ENCODE results near the gene PMM2. TPM values are rescaled to one million over a fixed set of nuclear protein-coding genes. Genes with fewer than 3 reads are reported as not detected.

PMM2 gene
- total and polyA plus RNA-seq, 2 experiments from 2014 or later: 38.2 to 60.4 TPM

DNA sequence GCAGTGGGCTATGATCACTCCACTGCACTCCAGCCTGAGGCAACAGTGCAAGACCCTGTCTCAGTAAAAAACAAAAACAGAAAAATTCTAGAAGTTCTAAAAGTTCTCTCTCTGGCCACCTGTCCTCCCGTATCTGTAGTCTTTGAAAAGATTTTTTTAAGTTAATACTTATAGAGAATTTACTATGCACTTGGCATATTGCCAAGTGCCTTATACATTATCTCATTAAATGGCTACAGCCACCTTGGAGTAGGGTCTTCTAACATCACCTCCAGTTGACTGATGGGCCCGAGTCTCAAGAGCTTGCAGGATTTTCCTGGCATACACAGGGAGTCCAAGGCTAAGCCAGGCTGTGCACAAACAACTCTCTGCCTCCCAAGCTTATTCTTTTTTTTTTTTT is 44.9 kb upstream of the PMM2 start (continued):
- TF ChIP-seq, protein P1, sequence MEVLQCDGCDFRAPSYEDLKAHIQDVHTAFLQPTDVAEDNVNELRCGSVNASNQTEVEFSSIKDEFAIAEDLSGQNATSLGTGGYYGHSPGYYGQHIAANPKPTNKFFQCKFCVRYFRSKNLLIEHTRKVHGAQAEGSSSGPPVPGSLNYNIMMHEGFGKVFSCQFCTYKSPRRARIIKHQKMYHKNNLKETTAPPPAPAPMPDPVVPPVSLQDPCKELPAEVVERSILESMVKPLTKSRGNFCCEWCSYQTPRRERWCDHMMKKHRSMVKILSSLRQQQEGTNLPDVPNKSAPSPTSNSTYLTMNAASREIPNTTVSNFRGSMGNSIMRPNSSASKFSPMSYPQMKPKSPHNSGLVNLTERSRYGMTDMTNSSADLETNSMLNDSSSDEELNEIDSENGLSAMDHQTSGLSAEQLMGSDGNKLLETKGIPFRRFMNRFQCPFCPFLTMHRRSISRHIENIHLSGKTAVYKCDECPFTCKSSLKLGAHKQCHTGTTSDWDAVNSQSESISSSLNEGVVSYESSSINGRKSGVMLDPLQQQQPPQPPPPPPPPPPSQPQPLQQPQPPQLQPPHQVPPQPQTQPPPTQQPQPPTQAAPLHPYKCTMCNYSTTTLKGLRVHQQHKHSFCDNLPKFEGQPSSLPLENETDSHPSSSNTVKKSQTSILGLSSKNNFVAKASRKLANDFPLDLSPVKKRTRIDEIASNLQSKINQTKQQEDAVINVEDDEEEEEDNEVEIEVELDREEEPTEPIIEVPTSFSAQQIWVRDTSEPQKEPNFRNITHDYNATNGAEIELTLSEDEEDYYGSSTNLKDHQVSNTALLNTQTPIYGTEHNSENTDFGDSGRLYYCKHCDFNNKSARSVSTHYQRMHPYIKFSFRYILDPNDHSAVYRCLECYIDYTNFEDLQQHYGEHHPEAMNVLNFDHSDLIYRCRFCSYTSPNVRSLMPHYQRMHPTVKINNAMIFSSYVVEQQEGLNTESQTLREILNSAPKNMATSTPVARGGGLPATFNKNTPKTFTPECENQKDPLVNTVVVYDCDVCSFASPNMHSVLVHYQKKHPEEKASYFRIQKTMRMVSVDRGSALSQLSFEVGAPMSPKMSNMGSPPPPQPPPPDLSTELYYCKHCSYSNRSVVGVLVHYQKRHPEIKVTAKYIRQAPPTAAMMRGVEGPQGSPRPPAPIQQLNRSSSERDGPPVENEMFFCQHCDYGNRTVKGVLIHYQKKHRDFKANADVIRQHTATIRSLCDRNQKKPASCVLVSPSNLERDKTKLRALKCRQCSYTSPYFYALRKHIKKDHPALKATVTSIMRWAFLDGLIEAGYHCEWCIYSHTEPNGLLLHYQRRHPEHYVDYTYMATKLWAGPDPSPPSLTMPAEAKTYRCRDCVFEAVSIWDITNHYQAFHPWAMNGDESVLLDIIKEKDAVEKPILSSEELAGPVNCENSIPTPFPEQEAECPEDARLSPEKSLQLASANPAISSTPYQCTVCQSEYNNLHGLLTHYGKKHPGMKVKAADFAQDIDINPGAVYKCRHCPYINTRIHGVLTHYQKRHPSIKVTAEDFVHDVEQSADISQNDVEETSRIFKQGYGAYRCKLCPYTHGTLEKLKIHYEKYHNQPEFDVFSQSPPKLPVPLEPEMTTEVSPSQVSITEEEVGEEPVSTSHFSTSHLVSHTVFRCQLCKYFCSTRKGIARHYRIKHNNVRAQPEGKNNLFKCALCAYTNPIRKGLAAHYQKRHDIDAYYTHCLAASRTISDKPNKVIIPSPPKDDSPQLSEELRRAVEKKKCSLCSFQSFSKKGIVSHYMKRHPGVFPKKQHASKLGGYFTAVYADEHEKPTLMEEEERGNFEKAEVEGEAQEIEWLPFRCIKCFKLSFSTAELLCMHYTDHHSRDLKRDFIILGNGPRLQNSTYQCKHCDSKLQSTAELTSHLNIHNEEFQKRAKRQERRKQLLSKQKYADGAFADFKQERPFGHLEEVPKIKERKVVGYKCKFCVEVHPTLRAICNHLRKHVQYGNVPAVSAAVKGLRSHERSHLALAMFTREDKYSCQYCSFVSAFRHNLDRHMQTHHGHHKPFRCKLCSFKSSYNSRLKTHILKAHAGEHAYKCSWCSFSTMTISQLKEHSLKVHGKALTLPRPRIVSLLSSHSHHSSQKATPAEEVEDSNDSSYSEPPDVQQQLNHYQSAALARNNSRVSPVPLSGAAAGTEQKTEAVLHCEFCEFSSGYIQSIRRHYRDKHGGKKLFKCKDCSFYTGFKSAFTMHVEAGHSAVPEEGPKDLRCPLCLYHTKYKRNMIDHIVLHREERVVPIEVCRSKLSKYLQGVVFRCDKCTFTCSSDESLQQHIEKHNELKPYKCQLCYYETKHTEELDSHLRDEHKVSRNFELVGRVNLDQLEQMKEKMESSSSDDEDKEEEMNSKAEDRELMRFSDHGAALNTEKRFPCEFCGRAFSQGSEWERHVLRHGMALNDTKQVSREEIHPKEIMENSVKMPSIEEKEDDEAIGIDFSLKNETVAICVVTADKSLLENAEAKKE (CRISPR knock-in tag; IDR thresholded peaks at IDR 0.05): no peak
- TF ChIP-seq, protein P2, sequence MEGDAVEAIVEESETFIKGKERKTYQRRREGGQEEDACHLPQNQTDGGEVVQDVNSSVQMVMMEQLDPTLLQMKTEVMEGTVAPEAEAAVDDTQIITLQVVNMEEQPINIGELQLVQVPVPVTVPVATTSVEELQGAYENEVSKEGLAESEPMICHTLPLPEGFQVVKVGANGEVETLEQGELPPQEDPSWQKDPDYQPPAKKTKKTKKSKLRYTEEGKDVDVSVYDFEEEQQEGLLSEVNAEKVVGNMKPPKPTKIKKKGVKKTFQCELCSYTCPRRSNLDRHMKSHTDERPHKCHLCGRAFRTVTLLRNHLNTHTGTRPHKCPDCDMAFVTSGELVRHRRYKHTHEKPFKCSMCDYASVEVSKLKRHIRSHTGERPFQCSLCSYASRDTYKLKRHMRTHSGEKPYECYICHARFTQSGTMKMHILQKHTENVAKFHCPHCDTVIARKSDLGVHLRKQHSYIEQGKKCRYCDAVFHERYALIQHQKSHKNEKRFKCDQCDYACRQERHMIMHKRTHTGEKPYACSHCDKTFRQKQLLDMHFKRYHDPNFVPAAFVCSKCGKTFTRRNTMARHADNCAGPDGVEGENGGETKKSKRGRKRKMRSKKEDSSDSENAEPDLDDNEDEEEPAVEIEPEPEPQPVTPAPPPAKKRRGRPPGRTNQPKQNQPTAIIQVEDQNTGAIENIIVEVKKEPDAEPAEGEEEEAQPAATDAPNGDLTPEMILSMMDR (conservative IDR thresholded peaks at IDR 0.05; ENCODE audit: low read depth in 2 of 2): no peak
- TF ChIP-seq ZNF331 (CRISPR knock-in tag; IDR thresholded peaks at IDR 0.05; ENCODE audit: low read depth) (no peak), STAT1 (IDR thresholded peaks at IDR 0.05; ENCODE audit: unreplicated experiment) (no peak)

DNA sequence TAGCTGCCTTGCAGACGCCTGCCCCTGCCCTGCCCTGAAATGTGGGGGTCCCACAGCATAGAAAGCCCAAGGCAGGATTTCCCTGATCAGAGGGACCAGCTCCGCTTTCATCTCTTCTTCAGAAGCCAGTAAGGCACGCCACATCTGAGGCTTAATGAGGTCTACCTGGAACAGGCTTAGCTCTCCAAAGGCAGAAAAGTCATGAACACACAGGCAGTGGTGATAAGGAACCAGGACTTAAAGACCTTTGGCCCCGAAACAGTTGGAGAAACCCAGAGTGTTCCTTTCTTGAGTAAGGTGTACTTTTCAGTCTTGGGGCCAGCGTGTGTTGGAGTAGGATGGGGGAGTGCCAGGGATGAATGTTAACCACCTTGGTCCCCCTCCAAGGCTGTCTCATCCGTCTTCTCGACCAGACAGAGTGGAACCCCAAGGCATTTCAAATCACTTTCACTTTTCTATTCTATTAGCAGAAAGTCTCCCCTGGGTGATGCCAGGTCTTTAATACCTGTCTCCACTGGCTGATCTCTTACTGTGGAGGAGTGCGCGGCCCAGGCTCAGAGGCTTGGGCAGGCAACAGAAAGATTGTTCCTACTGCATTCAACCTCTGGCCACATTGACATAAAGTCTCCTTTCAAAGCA is 44.1 kb upstream of the PMM2 start:
- no peaks in the 10 kb centered on the region for H3K27me3 ChIP-seq (ENCODE audit: insufficient read depth)
- H3F3A ChIP-seq (replicated peaks; ENCODE audit: low read depth): no peaks in the 10 kb centered on the region
- no peak overlapping the region for H3K4me3 ChIP-seq
- no peaks in the 10 kb centered on the region for H3K36me3 Mint-ChIP-seq (ENCODE audit: low read depth)
- no peak overlapping the region for H3K4me3 Mint-ChIP-seq
- no peaks in the 10 kb centered on the region for H3K36me3 ChIP-seq (ENCODE audit: insufficient read depth)
- H3K9me2 ChIP-seq (ENCODE audit: insufficient read depth): no peaks in the 10 kb centered on the region
- no peak overlapping the region for H3K4me2 ChIP-seq
- H2AFZ ChIP-seq: no peak overlapping the region
- no peaks in the 10 kb centered on the region for H3K4me1 ChIP-seq (ENCODE audit: insufficient read depth)
- H4K20me1 ChIP-seq (replicated peaks; ENCODE audit: insufficient read depth): no peaks in the 10 kb centered on the region
- H3K27ac Mint-ChIP-seq: no peak overlapping the region
- no peaks in the 10 kb centered on the region for H3K9me3 Mint-ChIP-seq
- H3K27ac ChIP-seq (ENCODE audit: low read depth): no peak overlapping the region
- no peaks in the 10 kb centered on the region for H3K27me3 Mint-ChIP-seq (ENCODE audit: insufficient read depth, low read depth, poor library complexity)
- ATAC-seq (no peak), DNase-seq (ENCODE audit: low spot score) (no peak)
- H3K4me1 Mint-ChIP-seq: no peaks in the 10 kb centered on the region
- no peaks in the 10 kb centered on the region for H3K79me2 ChIP-seq (replicated peaks; ENCODE audit: insufficient read depth)
- TF ChIP-seq NANOG (IDR thresholded peaks at IDR 0.05; ENCODE audit: borderline replicate concordance) (no peak), CREB1 (CRISPR knock-in tag; IDR thresholded peaks at IDR 0.05; ENCODE audit: low read depth) (no peak), EZH2phosphoT487 (IDR thresholded peaks at IDR 0.05; ENCODE audit: unreplicated experiment) (no peak), JUNB (IDR thresholded peaks at IDR 0.05; ENCODE audit: unreplicated experiment) (no peak), EZH2 (IDR thresholded peaks at IDR 0.05; ENCODE audit: low read depth, unreplicated experiment) (no peak), ZNF331 (CRISPR knock-in tag; IDR thresholded peaks at IDR 0.05; ENCODE audit: low read depth) (no peak), ZNF114 (CRISPR knock-in tag; IDR thresholded peaks at IDR 0.05) (no peak), POLR2AphosphoS5 (IDR thresholded peaks at IDR 0.05; ENCODE audit: low read depth) (no peak)
- TF ChIP-seq, protein P3, sequence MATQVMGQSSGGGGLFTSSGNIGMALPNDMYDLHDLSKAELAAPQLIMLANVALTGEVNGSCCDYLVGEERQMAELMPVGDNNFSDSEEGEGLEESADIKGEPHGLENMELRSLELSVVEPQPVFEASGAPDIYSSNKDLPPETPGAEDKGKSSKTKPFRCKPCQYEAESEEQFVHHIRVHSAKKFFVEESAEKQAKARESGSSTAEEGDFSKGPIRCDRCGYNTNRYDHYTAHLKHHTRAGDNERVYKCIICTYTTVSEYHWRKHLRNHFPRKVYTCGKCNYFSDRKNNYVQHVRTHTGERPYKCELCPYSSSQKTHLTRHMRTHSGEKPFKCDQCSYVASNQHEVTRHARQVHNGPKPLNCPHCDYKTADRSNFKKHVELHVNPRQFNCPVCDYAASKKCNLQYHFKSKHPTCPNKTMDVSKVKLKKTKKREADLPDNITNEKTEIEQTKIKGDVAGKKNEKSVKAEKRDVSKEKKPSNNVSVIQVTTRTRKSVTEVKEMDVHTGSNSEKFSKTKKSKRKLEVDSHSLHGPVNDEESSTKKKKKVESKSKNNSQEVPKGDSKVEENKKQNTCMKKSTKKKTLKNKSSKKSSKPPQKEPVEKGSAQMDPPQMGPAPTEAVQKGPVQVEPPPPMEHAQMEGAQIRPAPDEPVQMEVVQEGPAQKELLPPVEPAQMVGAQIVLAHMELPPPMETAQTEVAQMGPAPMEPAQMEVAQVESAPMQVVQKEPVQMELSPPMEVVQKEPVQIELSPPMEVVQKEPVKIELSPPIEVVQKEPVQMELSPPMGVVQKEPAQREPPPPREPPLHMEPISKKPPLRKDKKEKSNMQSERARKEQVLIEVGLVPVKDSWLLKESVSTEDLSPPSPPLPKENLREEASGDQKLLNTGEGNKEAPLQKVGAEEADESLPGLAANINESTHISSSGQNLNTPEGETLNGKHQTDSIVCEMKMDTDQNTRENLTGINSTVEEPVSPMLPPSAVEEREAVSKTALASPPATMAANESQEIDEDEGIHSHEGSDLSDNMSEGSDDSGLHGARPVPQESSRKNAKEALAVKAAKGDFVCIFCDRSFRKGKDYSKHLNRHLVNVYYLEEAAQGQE (IDR thresholded peaks at IDR 0.05; ENCODE audit: unreplicated experiment): no peak
- TF ChIP-seq, protein P4, sequence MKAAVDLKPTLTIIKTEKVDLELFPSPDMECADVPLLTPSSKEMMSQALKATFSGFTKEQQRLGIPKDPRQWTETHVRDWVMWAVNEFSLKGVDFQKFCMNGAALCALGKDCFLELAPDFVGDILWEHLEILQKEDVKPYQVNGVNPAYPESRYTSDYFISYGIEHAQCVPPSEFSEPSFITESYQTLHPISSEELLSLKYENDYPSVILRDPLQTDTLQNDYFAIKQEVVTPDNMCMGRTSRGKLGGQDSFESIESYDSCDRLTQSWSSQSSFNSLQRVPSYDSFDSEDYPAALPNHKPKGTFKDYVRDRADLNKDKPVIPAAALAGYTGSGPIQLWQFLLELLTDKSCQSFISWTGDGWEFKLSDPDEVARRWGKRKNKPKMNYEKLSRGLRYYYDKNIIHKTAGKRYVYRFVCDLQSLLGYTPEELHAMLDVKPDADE (IDR thresholded peaks at IDR 0.05): no peak
